ENCODE results near the gene LCP2.

LCP2 gene

GRCh38 chr5:170292179-170293104 is 5.1 kb downstream of the LCP2 start:
- Histone ChIP-seq H3K23ac (ENCODE audit: low read length in 2 of 2) (no peak overlapping the region), H4K8ac (ENCODE audit: low read length) (no peak overlapping the region)
- WGBS, result 92% methylated on average over 4 of the region's 4 CpGs

GRCh38 chr5:170290498-170290897 is 7.1 kb downstream of the LCP2 start:
- whole genome bisulfite sequencing, result 72% methylated on average over 3 of the region's 3 CpGs
- Histone ChIP-seq H3K4me2 (ENCODE audit: low read length, poor library complexity, severe bottlenecking) (no peak overlapping the region), H4K91ac (ENCODE audit: low read length) (no peak overlapping the region), H3K79me1 (replicated peaks; ENCODE audit: low read length, poor library complexity, severe bottlenecking) (no peaks in the 10 kb centered on the region), H3K4me1 (ENCODE audit: control insufficient read depth, insufficient read depth, low read depth, low read length) (no peaks in the 10 kb centered on the region), H3K23ac (ENCODE audit: low read length in 2 of 2) (no peak overlapping the region), H3K18ac (ENCODE audit: low read depth in 1 of 2, low read length in 2 of 2) (no peak overlapping the region), H3K27me3 (ENCODE audit: control insufficient read depth in 1 of 2, insufficient read depth in 1 of 2, low read length in 2 of 2) (peaks cover 29 to 32% of the 10 kb centered on the region in 2 experiments), H3K36me3 (ENCODE audit: control insufficient read depth in 1 of 2, insufficient read depth in 2 of 2, low read depth in 1 of 2, low read length in 2 of 2) (no peaks in the 10 kb centered on the region), H2AK5ac (ENCODE audit: low read length, severe bottlenecking) (no peak overlapping the region), H2AFZ (ENCODE audit: low read depth, low read length) (no peak overlapping the region), H3K4ac (ENCODE audit: low read depth in 1 of 2, low read length in 2 of 2) (no peak overlapping the region), H3K14ac (ENCODE audit: low read length in 2 of 2) (no peak overlapping the region), H3K9ac (ENCODE audit: low read length) (no peak overlapping the region), H2BK5ac (ENCODE audit: low read depth, low read length, poor library complexity, severe bottlenecking) (no peak overlapping the region), H3K9me3 (ENCODE audit: control insufficient read depth, low read length) (peaks cover 14% of the 10 kb centered on the region), H2BK120ac (ENCODE audit: low read depth, low read length) (no peak overlapping the region), H2BK15ac (ENCODE audit: low read depth, poor library complexity, severe bottlenecking) (no peak overlapping the region), H4K8ac (ENCODE audit: low read length) (no peak overlapping the region), H3K4me3 (ENCODE audit: insufficient read depth in 1 of 2, low read depth in 1 of 2, low read length in 2 of 2) (no peak overlapping the region), H3K27ac (ENCODE audit: low read length, poor library complexity, severe bottlenecking) (no peak overlapping the region), H2BK12ac (ENCODE audit: low read length in 2 of 2) (no peak overlapping the region)
- no peak for DNase-seq

More at GRCh38 chr5:170292179-170293104, 5.1 kb downstream of the LCP2 start:
- Histone ChIP-seq H3K27ac (ENCODE audit: low read length, poor library complexity, severe bottlenecking) (no peak overlapping the region), H2BK120ac (ENCODE audit: low read depth, low read length) (no peak overlapping the region), H3K9me3 (ENCODE audit: control insufficient read depth, low read length) (no peaks in the 10 kb centered on the region), H2BK12ac (ENCODE audit: low read length in 2 of 2) (no peak overlapping the region), H4K91ac (ENCODE audit: low read length) (no peak overlapping the region), H3K4me2 (ENCODE audit: low read length, poor library complexity, severe bottlenecking) (no peak overlapping the region), H3K27me3 (ENCODE audit: control insufficient read depth in 1 of 2, insufficient read depth in 1 of 2, low read length in 2 of 2) (peaks cover 23 to 47% of the 10 kb centered on the region in 2 experiments), H3K4ac (ENCODE audit: low read depth in 1 of 2, low read length in 2 of 2) (no peak overlapping the region), H3K4me3 (ENCODE audit: insufficient read depth in 1 of 2, low read depth in 1 of 2, low read length in 2 of 2) (no peak overlapping the region), H2AK5ac (ENCODE audit: low read length, severe bottlenecking) (no peak overlapping the region), H3K79me1 (replicated peaks; ENCODE audit: low read length, poor library complexity, severe bottlenecking) (no peaks in the 10 kb centered on the region), H2BK5ac (ENCODE audit: low read depth, low read length, poor library complexity, severe bottlenecking) (no peak overlapping the region), H2BK15ac (ENCODE audit: low read depth, poor library complexity, severe bottlenecking) (no peak overlapping the region), H3K18ac (ENCODE audit: low read depth in 1 of 2, low read length in 2 of 2) (no peak overlapping the region), H3K4me1 (ENCODE audit: control insufficient read depth, insufficient read depth, low read depth, low read length) (no peaks in the 10 kb centered on the region), H3K36me3 (ENCODE audit: control insufficient read depth in 1 of 2, insufficient read depth in 2 of 2, low read depth in 1 of 2, low read length in 2 of 2) (no peaks in the 10 kb centered on the region), H2AFZ (ENCODE audit: low read depth, low read length) (no peak overlapping the region), H3K9ac (ENCODE audit: low read length) (no peak overlapping the region), H3K14ac (ENCODE audit: low read length in 2 of 2) (no peak overlapping the region)
- DNase-seq, result no peak

- no peak overlapping the region for H2BK5ac ChIP-seq (ENCODE audit: low read depth, low read length, poor library complexity, severe bottlenecking)
Observed at GRCh38 chr5:170289764-170290163, 7.8 kb downstream of the LCP2 start.

GRCh38 chr5:170289121-170289520 is 8.5 kb downstream of the LCP2 start:
- no peak overlapping the region for H3K23ac ChIP-seq (ENCODE audit: low read length in 2 of 2)
- H3K4me2 ChIP-seq (ENCODE audit: low read length, poor library complexity, severe bottlenecking), result no peak overlapping the region
- H2BK12ac ChIP-seq (ENCODE audit: low read length in 2 of 2), result no peak overlapping the region
- no peak overlapping the region for H3K27ac ChIP-seq (ENCODE audit: low read length, poor library complexity, severe bottlenecking)
- no peak overlapping the region for H2BK15ac ChIP-seq (ENCODE audit: low read depth, poor library complexity, severe bottlenecking)
- H2BK5ac ChIP-seq (ENCODE audit: low read depth, low read length, poor library complexity, severe bottlenecking), result no peak overlapping the region
- no peak overlapping the region for H3K4me3 ChIP-seq (ENCODE audit: insufficient read depth in 1 of 2, low read depth in 1 of 2, low read length in 2 of 2)
- no peak overlapping the region for H3K4ac ChIP-seq (ENCODE audit: low read depth in 1 of 2, low read length in 2 of 2)
- no peak overlapping the region for H3K18ac ChIP-seq (ENCODE audit: low read depth in 1 of 2, low read length in 2 of 2)
- no peak overlapping the region for H2AFZ ChIP-seq (ENCODE audit: low read depth, low read length)
- no peaks in the 10 kb centered on the region for H3K79me1 ChIP-seq (replicated peaks; ENCODE audit: low read length, poor library complexity, severe bottlenecking)
- H3K9ac ChIP-seq (ENCODE audit: low read length), result no peak overlapping the region
- H3K36me3 ChIP-seq (ENCODE audit: control insufficient read depth in 1 of 2, insufficient read depth in 2 of 2, low read depth in 1 of 2, low read length in 2 of 2), result no peaks in the 10 kb centered on the region
- DNase-seq, result no peak
- no peaks in the 10 kb centered on the region for H3K4me1 ChIP-seq (ENCODE audit: control insufficient read depth, insufficient read depth, low read depth, low read length)
- H2BK120ac ChIP-seq (ENCODE audit: low read depth, low read length), result no peak overlapping the region
- no peak overlapping the region for H3K14ac ChIP-seq (ENCODE audit: low read length in 2 of 2)
- H3K9me3 ChIP-seq (ENCODE audit: control insufficient read depth, low read length), result peaks cover 20% of the 10 kb centered on the region
- 88% methylated on average over 3 of the region's 3 CpGs for WGBS
- H4K8ac ChIP-seq (ENCODE audit: low read length), result no peak overlapping the region
- no peak overlapping the region for H4K91ac ChIP-seq (ENCODE audit: low read length)
- no peak overlapping the region for H2AK5ac ChIP-seq (ENCODE audit: low read length, severe bottlenecking)
- peaks cover 24 to 29% of the 10 kb centered on the region in 2 experiments for H3K27me3 ChIP-seq (ENCODE audit: control insufficient read depth in 1 of 2, insufficient read depth in 1 of 2, low read length in 2 of 2)

More at GRCh38 chr5:170289764-170290163, 7.8 kb downstream of the LCP2 start:
- H2BK12ac ChIP-seq (ENCODE audit: low read length in 2 of 2), result no peak overlapping the region
- no peak overlapping the region for H3K27ac ChIP-seq (ENCODE audit: low read length, poor library complexity, severe bottlenecking)
- H2BK15ac ChIP-seq (ENCODE audit: low read depth, poor library complexity, severe bottlenecking), result no peak overlapping the region
- H3K79me1 ChIP-seq (replicated peaks; ENCODE audit: low read length, poor library complexity, severe bottlenecking), result no peaks in the 10 kb centered on the region
- no peak overlapping the region for H4K91ac ChIP-seq (ENCODE audit: low read length)
- H3K18ac ChIP-seq (ENCODE audit: low read depth in 1 of 2, low read length in 2 of 2), result no peak overlapping the region
- H3K4me2 ChIP-seq (ENCODE audit: low read length, poor library complexity, severe bottlenecking), result no peak overlapping the region
- no peak for DNase-seq
- H2AFZ ChIP-seq (ENCODE audit: low read depth, low read length), result no peak overlapping the region
- no peak overlapping the region for H2AK5ac ChIP-seq (ENCODE audit: low read length, severe bottlenecking)
- H3K9me3 ChIP-seq (ENCODE audit: control insufficient read depth, low read length), result peaks cover 19% of the 10 kb centered on the region
- no peaks in the 10 kb centered on the region for H3K4me1 ChIP-seq (ENCODE audit: control insufficient read depth, insufficient read depth, low read depth, low read length)
- H3K4ac ChIP-seq (ENCODE audit: low read depth in 1 of 2, low read length in 2 of 2), result no peak overlapping the region
- peaks cover 24 to 29% of the 10 kb centered on the region in 2 experiments for H3K27me3 ChIP-seq (ENCODE audit: control insufficient read depth in 1 of 2, insufficient read depth in 1 of 2, low read length in 2 of 2)
- no peak overlapping the region for H3K9ac ChIP-seq (ENCODE audit: low read length)
- H4K8ac ChIP-seq (ENCODE audit: low read length), result no peak overlapping the region
- WGBS, result 77% methylated on average over 4 of the region's 4 CpGs
- no peak overlapping the region for H3K23ac ChIP-seq (ENCODE audit: low read length in 2 of 2)
- H2BK120ac ChIP-seq (ENCODE audit: low read depth, low read length), result no peak overlapping the region
- no peaks in the 10 kb centered on the region for H3K36me3 ChIP-seq (ENCODE audit: control insufficient read depth in 1 of 2, insufficient read depth in 2 of 2, low read depth in 1 of 2, low read length in 2 of 2)
- H3K4me3 ChIP-seq (ENCODE audit: insufficient read depth in 1 of 2, low read depth in 1 of 2, low read length in 2 of 2), result no peak overlapping the region
- H3K14ac ChIP-seq (ENCODE audit: low read length in 2 of 2), result no peak overlapping the region

All from mesenchymal stem cell (in vitro differentiated cells and primary cell).